ENCODE measurements around the gene PRDM16.

The PRDM16 gene

GRCh38 chr1:3268281-3268680 lies 199.3 kb downstream of the PRDM16 start:
- no peak overlapping the region for H2BK15ac ChIP-seq (ENCODE audit: low read depth, poor library complexity, severe bottlenecking)
- H2AK5ac ChIP-seq (ENCODE audit: low read length, severe bottlenecking) = no peak overlapping the region
- H3K79me1 ChIP-seq (replicated peaks; ENCODE audit: low read length, poor library complexity, severe bottlenecking) = no peaks in the 10 kb centered on the region
- H3K4ac ChIP-seq (ENCODE audit: low read depth in 1 of 2, low read length in 2 of 2) = no peak overlapping the region
- no peak overlapping the region for H4K8ac ChIP-seq (ENCODE audit: low read length)
- H3K18ac ChIP-seq (ENCODE audit: low read depth in 1 of 2, low read length in 2 of 2) = no peak overlapping the region
- no peak overlapping the region for H3K27ac ChIP-seq (ENCODE audit: low read length, poor library complexity, severe bottlenecking)
- no peak overlapping the region for H2BK5ac ChIP-seq (ENCODE audit: low read depth, low read length, poor library complexity, severe bottlenecking)
- no peak overlapping the region for H2BK120ac ChIP-seq (ENCODE audit: low read depth, low read length)
- H3K14ac ChIP-seq (ENCODE audit: low read length in 2 of 2) = no peak overlapping the region
- H3K4me2 ChIP-seq (ENCODE audit: low read length, poor library complexity, severe bottlenecking) = no peak overlapping the region
- H3K36me3 ChIP-seq (ENCODE audit: control insufficient read depth in 1 of 2, insufficient read depth in 2 of 2, low read depth in 1 of 2, low read length in 2 of 2) = no peaks in the 10 kb centered on the region
- H3K27me3 ChIP-seq (ENCODE audit: control insufficient read depth in 1 of 2, insufficient read depth in 1 of 2, low read length in 2 of 2) = peaks cover 0 to 81% of the 10 kb centered on the region in 2 experiments
- no peaks in the 10 kb centered on the region for H3K4me1 ChIP-seq (ENCODE audit: control insufficient read depth, insufficient read depth, low read depth, low read length)
- H3K4me3 ChIP-seq (ENCODE audit: insufficient read depth in 1 of 2, low read depth in 1 of 2, low read length in 2 of 2) = no peak overlapping the region
- no peak overlapping the region for H4K91ac ChIP-seq (ENCODE audit: low read length)
- no peak overlapping the region for H3K23ac ChIP-seq (ENCODE audit: low read length in 2 of 2)
- WGBS = 90% methylated on average over 10 of the region's 11 CpGs
- H3K9ac ChIP-seq (ENCODE audit: low read length) = no peak overlapping the region
- H3K9me3 ChIP-seq (ENCODE audit: control insufficient read depth, low read length) = no peaks in the 10 kb centered on the region
- DNase-seq = no peak
- H2AFZ ChIP-seq (ENCODE audit: low read depth, low read length) = no peak overlapping the region
- no peak overlapping the region for H2BK12ac ChIP-seq (ENCODE audit: low read length in 2 of 2)

- Histone ChIP-seq H3K23ac (ENCODE audit: low read length in 2 of 2) (no peak overlapping the region), H2AK5ac (ENCODE audit: low read length, severe bottlenecking) (no peak overlapping the region), H3K4me1 (ENCODE audit: control insufficient read depth, insufficient read depth, low read depth, low read length) (no peaks in the 10 kb centered on the region), H2BK120ac (ENCODE audit: low read depth, low read length) (no peak overlapping the region), H2BK12ac (ENCODE audit: low read length in 2 of 2) (no peak overlapping the region), H3K4me3 (ENCODE audit: insufficient read depth in 1 of 2, low read depth in 1 of 2, low read length in 2 of 2) (no peak overlapping the region), H3K27me3 (ENCODE audit: control insufficient read depth in 1 of 2, insufficient read depth in 1 of 2, low read length in 2 of 2) (peaks cover 0 to 70% of the 10 kb centered on the region in 2 experiments), H3K36me3 (ENCODE audit: control insufficient read depth in 1 of 2, insufficient read depth in 2 of 2, low read depth in 1 of 2, low read length in 2 of 2) (no peaks in the 10 kb centered on the region), H3K27ac (ENCODE audit: low read length, poor library complexity, severe bottlenecking) (no peak overlapping the region), H4K8ac (ENCODE audit: low read length) (peak overlapping the region; percentile 17), H2BK15ac (ENCODE audit: low read depth, poor library complexity, severe bottlenecking) (no peak overlapping the region), H2AFZ (ENCODE audit: low read depth, low read length) (no peak overlapping the region), H3K4me2 (ENCODE audit: low read length, poor library complexity, severe bottlenecking) (no peak overlapping the region), H3K9ac (ENCODE audit: low read length) (no peak overlapping the region), H3K14ac (ENCODE audit: low read length in 2 of 2) (no peak overlapping the region), H4K91ac (ENCODE audit: low read length) (no peak overlapping the region), H3K18ac (ENCODE audit: low read depth in 1 of 2, low read length in 2 of 2) (no peak overlapping the region), H2BK5ac (ENCODE audit: low read depth, low read length, poor library complexity, severe bottlenecking) (no peak overlapping the region), H3K4ac (ENCODE audit: low read depth in 1 of 2, low read length in 2 of 2) (no peak overlapping the region), H3K79me1 (replicated peaks; ENCODE audit: low read length, poor library complexity, severe bottlenecking) (no peaks in the 10 kb centered on the region), H3K9me3 (ENCODE audit: control insufficient read depth, low read length) (no peaks in the 10 kb centered on the region)
- WGBS = 79% methylated on average over 27 of the region's 27 CpGs
- no peak for DNase-seq
Observed at GRCh38 chr1:3270403-3271245, 201.6 kb downstream of the PRDM16 start.

GRCh38 chr1:3271866-3272265 lies 202.9 kb downstream of the PRDM16 start:
- Histone ChIP-seq H3K4ac (ENCODE audit: low read depth in 1 of 2, low read length in 2 of 2) (no peak overlapping the region), H2AFZ (ENCODE audit: low read depth, low read length) (no peak overlapping the region), H3K36me3 (ENCODE audit: control insufficient read depth in 1 of 2, insufficient read depth in 2 of 2, low read depth in 1 of 2, low read length in 2 of 2) (no peaks in the 10 kb centered on the region), H3K9me3 (ENCODE audit: control insufficient read depth, low read length) (no peaks in the 10 kb centered on the region), H4K91ac (ENCODE audit: low read length) (no peak overlapping the region), H2BK12ac (ENCODE audit: low read length in 2 of 2) (no peak overlapping the region), H3K14ac (ENCODE audit: low read length in 2 of 2) (no peak overlapping the region), H2BK5ac (ENCODE audit: low read depth, low read length, poor library complexity, severe bottlenecking) (no peak overlapping the region), H3K27me3 (ENCODE audit: control insufficient read depth in 1 of 2, insufficient read depth in 1 of 2, low read length in 2 of 2) (peaks cover 0 to 68% of the 10 kb centered on the region in 2 experiments), H3K4me2 (ENCODE audit: low read length, poor library complexity, severe bottlenecking) (no peak overlapping the region), H4K8ac (ENCODE audit: low read length) (no peak overlapping the region), H2AK5ac (ENCODE audit: low read length, severe bottlenecking) (no peak overlapping the region), H2BK15ac (ENCODE audit: low read depth, poor library complexity, severe bottlenecking) (no peak overlapping the region), H3K4me1 (ENCODE audit: control insufficient read depth, insufficient read depth, low read depth, low read length) (no peaks in the 10 kb centered on the region), H3K23ac (ENCODE audit: low read length in 2 of 2) (no peak overlapping the region), H3K27ac (ENCODE audit: low read length, poor library complexity, severe bottlenecking) (no peak overlapping the region), H3K4me3 (ENCODE audit: insufficient read depth in 1 of 2, low read depth in 1 of 2, low read length in 2 of 2) (no peak overlapping the region), H3K79me1 (replicated peaks; ENCODE audit: low read length, poor library complexity, severe bottlenecking) (no peaks in the 10 kb centered on the region), H3K9ac (ENCODE audit: low read length) (no peak overlapping the region), H3K18ac (ENCODE audit: low read depth in 1 of 2, low read length in 2 of 2) (no peak overlapping the region), H2BK120ac (ENCODE audit: low read depth, low read length) (no peak overlapping the region)
- 85% methylated on average over 9 of the region's 9 CpGs for WGBS
- no peak for DNase-seq

GRCh38 chr1:3272321-3273045 lies 203.5 kb downstream of the PRDM16 start:
- Histone ChIP-seq H3K4me3 (ENCODE audit: insufficient read depth in 1 of 2, low read depth in 1 of 2, low read length in 2 of 2) (no peak overlapping the region), H3K27ac (ENCODE audit: low read length, poor library complexity, severe bottlenecking) (no peak overlapping the region), H3K9ac (ENCODE audit: low read length) (no peak overlapping the region), H3K79me1 (replicated peaks; ENCODE audit: low read length, poor library complexity, severe bottlenecking) (no peaks in the 10 kb centered on the region), H3K23ac (ENCODE audit: low read length in 2 of 2) (no peak overlapping the region), H2AK5ac (ENCODE audit: low read length, severe bottlenecking) (no peak overlapping the region), H2BK120ac (ENCODE audit: low read depth, low read length) (no peak overlapping the region), H4K91ac (ENCODE audit: low read length) (no peak overlapping the region), H4K8ac (ENCODE audit: low read length) (no peak overlapping the region), H3K18ac (ENCODE audit: low read depth in 1 of 2, low read length in 2 of 2) (no peak overlapping the region), H2BK12ac (ENCODE audit: low read length in 2 of 2) (no peak overlapping the region), H3K4me2 (ENCODE audit: low read length, poor library complexity, severe bottlenecking) (no peak overlapping the region), H2BK15ac (ENCODE audit: low read depth, poor library complexity, severe bottlenecking) (no peak overlapping the region), H3K9me3 (ENCODE audit: control insufficient read depth, low read length) (no peaks in the 10 kb centered on the region), H3K14ac (ENCODE audit: low read length in 2 of 2) (no peak overlapping the region), H3K27me3 (ENCODE audit: control insufficient read depth in 1 of 2, insufficient read depth in 1 of 2, low read length in 2 of 2) (peaks cover 0 to 64% of the 10 kb centered on the region in 2 experiments), H2AFZ (ENCODE audit: low read depth, low read length) (no peak overlapping the region), H2BK5ac (ENCODE audit: low read depth, low read length, poor library complexity, severe bottlenecking) (no peak overlapping the region), H3K4ac (ENCODE audit: low read depth in 1 of 2, low read length in 2 of 2) (no peak overlapping the region), H3K36me3 (ENCODE audit: control insufficient read depth in 1 of 2, insufficient read depth in 2 of 2, low read depth in 1 of 2, low read length in 2 of 2) (no peaks in the 10 kb centered on the region), H3K4me1 (ENCODE audit: control insufficient read depth, insufficient read depth, low read depth, low read length) (no peaks in the 10 kb centered on the region)
- WGBS = 81% methylated on average over 29 of the region's 29 CpGs
- no peak for DNase-seq
